ENCODE data around the gene GNPTAB.
"Not testable (repeated sequence)": the region's sequence is repeated elsewhere in the genome, so short reads cannot be mapped to it uniquely, and the experiment has no call there.

GNPTAB gene

DNA sequence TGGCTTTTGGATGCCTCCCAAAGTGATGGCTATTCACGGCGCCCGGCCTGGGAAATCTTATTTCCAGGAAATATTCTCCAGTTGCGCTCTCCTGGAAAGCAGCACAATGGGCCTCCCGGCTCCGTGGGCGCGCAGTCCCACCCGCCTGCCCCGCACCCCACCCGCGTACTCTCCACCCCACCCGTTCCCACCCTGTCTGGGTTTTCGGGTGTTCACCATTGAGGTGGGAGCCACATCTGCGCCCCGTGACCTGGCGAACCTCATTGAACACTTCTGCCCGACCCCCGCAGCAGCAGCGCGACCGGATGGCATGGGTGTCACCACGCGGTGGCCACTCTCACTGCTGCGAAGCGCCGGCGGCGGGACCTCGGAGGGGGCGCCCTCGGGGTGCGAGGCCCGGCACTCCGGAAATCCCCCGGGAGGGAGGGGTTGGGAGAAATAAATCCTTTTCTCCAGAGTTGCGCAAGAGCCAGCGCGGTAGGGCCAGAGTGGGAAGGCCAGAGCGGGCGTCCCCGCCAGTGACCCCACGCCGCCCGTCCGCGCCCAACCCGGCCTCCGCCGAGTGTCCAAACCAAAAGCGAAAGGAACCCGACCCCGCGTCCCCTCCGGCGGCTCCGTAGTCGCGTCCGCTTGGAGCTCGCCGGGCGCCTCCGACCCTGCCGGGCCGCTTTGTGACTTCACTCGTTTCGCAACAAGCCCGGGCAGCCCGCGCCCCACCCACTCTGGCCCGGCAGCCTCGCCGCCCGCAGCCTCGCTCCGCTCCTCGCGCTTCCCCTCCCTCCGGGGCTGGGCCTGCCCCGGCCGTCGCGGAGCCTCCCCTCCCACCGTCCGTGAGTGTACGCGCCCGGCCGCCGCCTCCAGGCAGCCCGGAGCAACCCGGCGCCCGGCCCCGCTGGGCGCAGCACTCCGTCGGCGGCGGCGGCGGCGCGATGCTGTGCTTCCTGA, 46.4 kb upstream of the GNPTAB start, which contains the start of gene DRAM1:
Gene DRAM1 (plus strand): TSS at position 720 of the 945 bp plus-strand sequence. CDS start 210 bp downstream, at position 930.
- peaks cover 11% of the 10 kb centered on the region; the same call in 1 of the 2 replicates for H4K20me1 ChIP-seq (ENCODE audit: insufficient read depth, low read length)
- H2AFZ ChIP-seq (ENCODE audit: low read depth, low read length) = no peak within 1 kb of the TSS
- TF ChIP-seq CTCF (IDR thresholded peaks at IDR 0.05; ENCODE audit: low read depth, low read length) = peak; percentile 43
- no peak for TF ChIP-seq EZH2phosphoT487 (IDR thresholded peaks at IDR 0.05; ENCODE audit: low read depth)
- peak within 1 kb of the TSS; percentile 84 for H3K27ac ChIP-seq (ENCODE audit: low read length)
- H3K4me3 ChIP-seq (ENCODE audit: low read length) = peak within 1 kb of the TSS; percentile 84
- no peaks in the 10 kb centered on the region for H3K27me3 ChIP-seq (ENCODE audit: low read depth, low read length)
- H3K9me3 ChIP-seq (ENCODE audit: insufficient read depth, low read length) = no peaks in the 10 kb centered on the region
- H3K79me2 ChIP-seq (ENCODE audit: low read length) = peaks cover 49% of the 10 kb centered on the region
- H3K36me3 ChIP-seq (replicated peaks; ENCODE audit: low read depth, low read length) = peaks cover 26% of the 10 kb centered on the region
- H3K9ac ChIP-seq (ENCODE audit: low read length) = peak within 1 kb of the TSS; percentile 96
- peaks cover 50% of the 10 kb centered on the region for H3K4me1 ChIP-seq (ENCODE audit: low read length)
- peak within 1 kb of the TSS; percentile 92 for H3K4me2 ChIP-seq (ENCODE audit: low read length)

DNA sequence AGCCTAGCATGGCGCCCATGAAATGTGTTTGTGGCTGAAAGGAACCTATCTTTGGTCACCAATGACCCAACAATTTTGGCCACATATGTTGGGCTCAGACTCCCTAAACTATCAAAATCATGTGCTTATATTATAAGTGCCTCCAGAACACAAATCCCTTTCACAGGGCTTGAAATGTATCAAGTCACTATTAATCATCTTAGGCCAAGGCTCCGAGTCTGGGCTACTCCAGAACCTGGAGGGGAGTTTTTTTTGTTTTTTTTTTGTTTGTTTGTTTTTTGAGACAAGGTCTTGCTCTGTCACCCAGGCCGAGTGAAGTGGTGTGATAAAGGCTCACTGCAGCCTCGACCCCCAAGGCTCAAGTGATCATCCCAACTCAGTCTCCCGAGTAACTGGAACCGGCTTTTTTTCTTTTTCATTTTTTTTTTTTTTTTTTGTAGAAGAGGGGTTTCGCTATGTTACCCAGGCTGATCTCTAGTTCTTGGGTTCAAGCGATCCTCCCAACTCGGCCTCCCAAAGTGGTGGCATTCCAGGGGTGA, 45.6 kb upstream of the GNPTAB start:
- H3K4me1 ChIP-seq (ENCODE audit: low read length) = peaks cover 47% of the 10 kb centered on the region
- peak overlapping the region; percentile 84 for H3K27ac ChIP-seq (ENCODE audit: low read length)
- no peak overlapping the region for H2AFZ ChIP-seq (ENCODE audit: low read depth, low read length)
- H3K4me2 ChIP-seq (ENCODE audit: low read length) = peak overlapping the region; percentile 92
- peaks cover 21% of the 10 kb centered on the region for H3K36me3 ChIP-seq (replicated peaks; ENCODE audit: low read depth, low read length)
- peaks cover 9% of the 10 kb centered on the region; the same call in 1 of the 2 replicates for H4K20me1 ChIP-seq (ENCODE audit: insufficient read depth, low read length)
- peaks cover 43% of the 10 kb centered on the region for H3K79me2 ChIP-seq (ENCODE audit: low read length)
- H3K9ac ChIP-seq (ENCODE audit: low read length) = peak overlapping the region; percentile 96
- no peaks in the 10 kb centered on the region for H3K27me3 ChIP-seq (ENCODE audit: low read depth, low read length)
- no peaks in the 10 kb centered on the region for H3K9me3 ChIP-seq (ENCODE audit: insufficient read depth, low read length)
- peak overlapping the region; percentile 84 for H3K4me3 ChIP-seq (ENCODE audit: low read length)
- TF ChIP-seq CTCF (IDR thresholded peaks at IDR 0.05; ENCODE audit: low read depth, low read length) = no peak
- no peak for TF ChIP-seq EZH2phosphoT487 (IDR thresholded peaks at IDR 0.05; ENCODE audit: low read depth)

GRCh38 chr12:101875162-101875561, 44.4 kb upstream of the GNPTAB start:
- TF ChIP-seq CTCF (IDR thresholded peaks at IDR 0.05; ENCODE audit: low read depth, low read length) = no peak
- no peak for TF ChIP-seq EZH2phosphoT487 (IDR thresholded peaks at IDR 0.05; ENCODE audit: low read depth)
- H3K36me3 ChIP-seq (replicated peaks; ENCODE audit: low read depth, low read length) = peaks cover 12% of the 10 kb centered on the region
- H3K4me2 ChIP-seq (ENCODE audit: low read length) = 0 out of 2 replicates have a peak overlapping the region, but pooled peaks have one; percentile 92
- no peak overlapping the region; the same call in 1 of the 2 replicates for H3K9ac ChIP-seq (ENCODE audit: low read length)
- H3K9me3 ChIP-seq (ENCODE audit: insufficient read depth, low read length) = no peaks in the 10 kb centered on the region
- H2AFZ ChIP-seq (ENCODE audit: low read depth, low read length) = no peak overlapping the region
- peaks cover 38% of the 10 kb centered on the region for H3K4me1 ChIP-seq (ENCODE audit: low read length)
- H3K27me3 ChIP-seq (ENCODE audit: low read depth, low read length) = no peaks in the 10 kb centered on the region
- H3K27ac ChIP-seq (ENCODE audit: low read length) = peak overlapping the region; percentile 84
- no peaks in the 10 kb centered on the region for H4K20me1 ChIP-seq (ENCODE audit: insufficient read depth, low read length)
- H3K79me2 ChIP-seq (ENCODE audit: low read length) = peaks cover 30% of the 10 kb centered on the region
- no peak overlapping the region for H3K4me3 ChIP-seq (ENCODE audit: low read length)

GRCh38 chr12:101870925-101871324, 40.2 kb upstream of the GNPTAB start:
- H3K79me2 ChIP-seq (ENCODE audit: low read length) = no peaks in the 10 kb centered on the region
- H3K36me3 ChIP-seq (replicated peaks; ENCODE audit: low read depth, low read length) = no peaks in the 10 kb centered on the region
- no peaks in the 10 kb centered on the region for H4K20me1 ChIP-seq (ENCODE audit: insufficient read depth, low read length)
- no peak overlapping the region for H3K4me2 ChIP-seq (ENCODE audit: low read length)
- peaks cover 18% of the 10 kb centered on the region for H3K4me1 ChIP-seq (ENCODE audit: low read length)
- no peaks in the 10 kb centered on the region for H3K27me3 ChIP-seq (ENCODE audit: low read depth, low read length)
- TF ChIP-seq EZH2phosphoT487 (IDR thresholded peaks at IDR 0.05; ENCODE audit: low read depth) (no peak), CTCF (IDR thresholded peaks at IDR 0.05; ENCODE audit: low read depth, low read length) (no peak)
- no peak overlapping the region for H3K9ac ChIP-seq (ENCODE audit: low read length)
- H3K9me3 ChIP-seq (ENCODE audit: insufficient read depth, low read length) = no peaks in the 10 kb centered on the region
- H2AFZ ChIP-seq (ENCODE audit: low read depth, low read length) = no peak overlapping the region
- no peak overlapping the region for H3K27ac ChIP-seq (ENCODE audit: low read length)
- H3K4me3 ChIP-seq (ENCODE audit: low read length) = no peak overlapping the region

- not testable (repeated sequence) for H4K20me1 ChIP-seq (ENCODE audit: insufficient read depth, low read length); H3K9me3 ChIP-seq (ENCODE audit: insufficient read depth, low read length); H3K4me3 ChIP-seq (ENCODE audit: low read length); H3K4me2 ChIP-seq (ENCODE audit: low read length); H3K4me1 ChIP-seq (ENCODE audit: low read length); H3K9ac ChIP-seq (ENCODE audit: low read length); H2AFZ ChIP-seq (ENCODE audit: low read depth, low read length); H3K36me3 ChIP-seq (replicated peaks; ENCODE audit: low read depth, low read length); H3K27me3 ChIP-seq (ENCODE audit: low read depth, low read length); H3K79me2 ChIP-seq (ENCODE audit: low read length); H3K27ac ChIP-seq (ENCODE audit: low read length)
Measured at GRCh38 chr12:101867619-101868018, 36.9 kb upstream of the GNPTAB start.
